ENCODE results near the gene RNF180.

The RNF180 gene

GRCh38 chr5:64165500-64166200, at the start of gene RNF180:
Gene RNF180 (plus strand): TSS chr5:64165843. CDS start chr5:64200808, 34,965 bp downstream.
- peak; percentile 16 for DNase-seq (ENCODE audit: low read depth)

GRCh38 chr5:64125521-64125920, 40.1 kb upstream of the RNF180 start:
- DNase-seq (ENCODE audit: low read depth) = no peak

GRCh38 chr5:64126202-64126741, 39.4 kb upstream of the RNF180 start:
- DNase-seq (ENCODE audit: low read depth) = no peak

GRCh38 chr5:64140018-64140417, 25.6 kb upstream of the RNF180 start:
- no peak for DNase-seq (ENCODE audit: low read depth)

- peak; percentile 43 for DNase-seq (ENCODE audit: low read depth)
These were observed 21.0 kb upstream of the RNF180 start for GRCh38 chr5:64144425-64145215.

GRCh38 chr5:64145216-64145895, 20.3 kb upstream of the RNF180 start:
- DNase-seq (ENCODE audit: low read depth) = no peak

GRCh38 chr5:64147379-64147778, 18.3 kb upstream of the RNF180 start:
- no peak for DNase-seq (ENCODE audit: low read depth)

- DNase-seq (ENCODE audit: low read depth) = peak; percentile 51
These were observed 17.7 kb upstream of the RNF180 start for GRCh38 chr5:64147849-64148441.

- no peak for DNase-seq (ENCODE audit: low read depth)
These were observed 16.4 kb upstream of the RNF180 start for GRCh38 chr5:64149268-64149667.

- no peak for DNase-seq (ENCODE audit: low read depth)
These were observed 15.7 kb upstream of the RNF180 start for GRCh38 chr5:64149857-64150521.

GRCh38 chr5:64156261-64156660, 9.4 kb upstream of the RNF180 start:
- no peak for DNase-seq (ENCODE audit: low read depth)

- DNase-seq (ENCODE audit: low read depth) = no peak
These were observed 6.8 kb upstream of the RNF180 start for GRCh38 chr5:64158827-64159226.

- no peak for DNase-seq (ENCODE audit: low read depth)
These were observed 5.4 kb upstream of the RNF180 start for GRCh38 chr5:64160201-64160600.

GRCh38 chr5:64161420-64161819, 4.2 kb upstream of the RNF180 start:
- DNase-seq (ENCODE audit: low read depth) = no peak

- DNase-seq (ENCODE audit: low read depth) = no peak
These were observed 2.5 kb upstream of the RNF180 start for GRCh38 chr5:64163135-64163534.

GRCh38 chr5:64163746-64164145, 1.9 kb upstream of the RNF180 start:
- no peak for DNase-seq (ENCODE audit: low read depth)

- DNase-seq (ENCODE audit: low read depth) = no peak
These were observed 1.5 kb upstream of the RNF180 start for GRCh38 chr5:64164166-64164565.

- DNase-seq (ENCODE audit: low read depth) = no peak
These were observed 513 bp upstream of the RNF180 start for GRCh38 chr5:64165160-64165499.

- no peak for DNase-seq (ENCODE audit: low read depth)
These were observed 737 bp downstream of the RNF180 start for GRCh38 chr5:64166201-64166959.

GRCh38 chr5:64176301-64176700, 10.7 kb downstream of the RNF180 start:
- no peak for DNase-seq (ENCODE audit: low read depth)
